H9 (cell line): Measurements from ENCODE around the gene TNIK. TPM values are rescaled to one million over a fixed set of nuclear protein-coding genes. Genes with fewer than 3 reads are reported as not detected.

Source experiments
- DNase-seq: peaks from one replicate; pipeline ENCODE4 v3.0.0-alpha.2; 2017
- H2AFZ ChIP-seq: one replicate; pipeline ENCODE4 v1.6.1; 2013; ENCODE audit warnings: mild to moderate bottlenecking, low read length, control low read depth, moderate library complexity
- H2AK5ac ChIP-seq: 2 replicates; pipeline ENCODE4 v1.6.1; 2013; ENCODE audit warnings: low read length, control low read depth, mixed read lengths; ENCODE audit not compliant: insufficient read length
- H2BK120ac ChIP-seq: one replicate; pipeline ENCODE4 v1.6.1; 2013; ENCODE audit warnings: low read depth, mild to moderate bottlenecking, low read length, control low read depth, inconsistent platforms; ENCODE audit not compliant: poor library complexity, severe bottlenecking
- H2BK12ac ChIP-seq: 2 replicates; pipeline ENCODE4 v1.6.1; 2013; ENCODE audit warnings: low read length, control low read depth, mixed read lengths, low read depth; ENCODE audit not compliant: insufficient read length
- H2BK15ac ChIP-seq: 2 replicates; pipeline ENCODE4 v1.6.1; 2013; ENCODE audit warnings: low read depth, low read length, control low read depth
- H2BK20ac ChIP-seq: one replicate; pipeline ENCODE4 v1.6.1; 2013; ENCODE audit warnings: low read depth, mild to moderate bottlenecking, low read length, control low read depth, inconsistent platforms; ENCODE audit not compliant: poor library complexity, severe bottlenecking
- H2BK5ac ChIP-seq: 2 replicates; pipeline ENCODE4 v1.6.1; 2013; ENCODE audit warnings: low read length, control low read depth, mixed read lengths; ENCODE audit not compliant: insufficient read length
- H3K14ac ChIP-seq: 2 replicates; pipeline ENCODE4 v1.6.1; 2013; ENCODE audit warnings: low read length, control low read depth; ENCODE audit not compliant: insufficient read depth
- H3K18ac ChIP-seq: 2 replicates; pipeline ENCODE4 v1.6.1; 2013; ENCODE audit warnings: low read depth, mild to moderate bottlenecking, mixed read lengths, low read length, control low read depth; ENCODE audit not compliant: insufficient read length
- H3K23ac ChIP-seq: 2 replicates; pipeline ENCODE4 v1.6.1; 2013; ENCODE audit warnings: low read length, control low read depth, mixed read lengths, low read depth; ENCODE audit not compliant: insufficient read length
- H3K23me2 ChIP-seq: 2 replicates; pipeline ENCODE4 v1.6.1; 2013; ENCODE audit warnings: low read depth, mild to moderate bottlenecking, mixed read lengths, low read length, control low read depth; ENCODE audit not compliant: insufficient read length, poor library complexity, severe bottlenecking
- H3K27ac ChIP-seq: 2 replicates; pipeline ENCODE4 v1.5.1; 2013; ENCODE audit warnings: low read length, control low read depth, mixed read lengths, low read depth; ENCODE audit not compliant: insufficient read length
- H3K27me3 ChIP-seq: 2 replicates; pipeline ENCODE4 v1.6.1; 2013; ENCODE audit warnings: low read length, control low read depth, inconsistent platforms; ENCODE audit not compliant: insufficient read depth
- H3K4ac ChIP-seq: 2 replicates; pipeline ENCODE4 v1.6.1; 2013; ENCODE audit warnings: low read depth, mild to moderate bottlenecking, control low read depth, inconsistent platforms, low read length, moderate library complexity
- H3K4me1 ChIP-seq: 2 replicates; pipeline ENCODE4 v1.6.1; 2013; ENCODE audit warnings: low read length, control low read depth, inconsistent platforms; ENCODE audit not compliant: insufficient read depth
- H3K4me2 ChIP-seq: 2 replicates; pipeline ENCODE4 v1.6.1; 2013; ENCODE audit warnings: low read length, control low read depth, mixed read lengths; ENCODE audit not compliant: insufficient read length, insufficient read depth
- H3K56ac ChIP-seq: 2 replicates; pipeline ENCODE4 v1.6.1; 2013; ENCODE audit warnings: low read depth, mild to moderate bottlenecking, mixed read lengths, low read length, control low read depth; ENCODE audit not compliant: insufficient read length
- H3K79me1 ChIP-seq: 2 replicates; pipeline ENCODE4 v1.6.1; 2013; ENCODE audit warnings: low read depth, mild to moderate bottlenecking, moderate library complexity, low read length, control low read depth, inconsistent platforms; ENCODE audit not compliant: insufficient read depth, poor library complexity, severe bottlenecking
- H3K79me2 ChIP-seq: 2 replicates; pipeline ENCODE4 v1.6.1; 2013; ENCODE audit warnings: low read length, control low read depth, inconsistent platforms; ENCODE audit not compliant: insufficient read depth
- H3K9ac ChIP-seq: 2 replicates; pipeline ENCODE4 v1.6.1; 2013; ENCODE audit warnings: low read length, control low read depth, mixed read lengths; ENCODE audit not compliant: insufficient read length; ENCODE audit errors: extremely low read depth
- H3K9me3 ChIP-seq: one replicate; pipeline ENCODE4 v1.6.1; 2013; ENCODE audit warnings: low read depth, low read length, inconsistent platforms; ENCODE audit not compliant: control insufficient read depth
- H3T11ph ChIP-seq: one replicate; pipeline ENCODE4 v1.6.1; 2013; ENCODE audit warnings: mild to moderate bottlenecking, low read length, control low read depth, inconsistent platforms
- H4K20me1 ChIP-seq: one replicate; pipeline ENCODE4 v1.6.1; 2013; ENCODE audit not compliant: control insufficient read depth, insufficient read length, insufficient read depth
- H4K5ac ChIP-seq: 2 replicates; pipeline ENCODE4 v1.6.1; 2013; ENCODE audit warnings: low read depth, mild to moderate bottlenecking, mixed read lengths, low read length, control low read depth; ENCODE audit not compliant: insufficient read length
- H4K8ac ChIP-seq: replicated peaks from 2 replicates; pipeline ENCODE4 v1.6.1; 2013; ENCODE audit warnings: low read length, control low read depth, mixed read lengths, low read depth; ENCODE audit not compliant: insufficient read length
- H4K91ac ChIP-seq: 2 replicates; pipeline ENCODE4 v1.6.1; 2013; ENCODE audit warnings: low read depth, mild to moderate bottlenecking, moderate library complexity, mixed read lengths, low read length, control low read depth; ENCODE audit not compliant: insufficient read length
- H3K27ac Mint-ChIP-seq, 3 experiments: 2 replicates in 2 of 3; 3 replicates in 1 of 3; pipeline ENCODE4 v1.8.0; 2020 to 2021; ENCODE audit warnings: mixed read lengths in 3 of 3, mild to moderate bottlenecking in 1 of 3, moderate library complexity in 1 of 3
- H3K27me3 Mint-ChIP-seq: 2 replicates; pipeline ENCODE4 v1.8.0; 2021; ENCODE audit warnings: low read depth, mild to moderate bottlenecking, moderate library complexity, mixed read lengths
- H3K36me3 Mint-ChIP-seq, 3 experiments: 2 replicates in 2 of 3; 3 replicates in 1 of 3; pipeline ENCODE4 v1.8.0; 2020 to 2021; ENCODE audit warnings: low read depth in 3 of 3, mixed read lengths in 3 of 3; ENCODE audit not compliant: insufficient read depth in 1 of 3
- H3K4me1 Mint-ChIP-seq, 2 experiments: 2 replicates each; pipeline ENCODE4 v1.8.0; 2020; ENCODE audit warnings: mixed read lengths in 2 of 2
- H3K4me3 Mint-ChIP-seq, 2 experiments: 2 replicates in 1 of 2; 3 replicates in 1 of 2; pipeline ENCODE4 v1.8.0; 2020 to 2021; ENCODE audit warnings: mild to moderate bottlenecking in 2 of 2, mixed read lengths in 2 of 2, moderate library complexity in 1 of 2
- H3K9me3 Mint-ChIP-seq, 2 experiments: 2 replicates in 1 of 2; 3 replicates in 1 of 2; pipeline ENCODE4 v1.8.0; 2020; ENCODE audit warnings: mild to moderate bottlenecking in 2 of 2, mixed read lengths in 2 of 2, moderate library complexity in 1 of 2
- WGBS: extraction: QIAGEN DNeasy Blood & Tissue Kit; methylation state at CpG from one replicate; pipeline ENCODE4 v1.1.7; 2013; ENCODE audit warnings: missing lambda C conversion rate, low lambda C conversion rate, mixed read lengths; ENCODE audit not compliant: insufficient read length; ENCODE audit errors: extremely low coverage; 5-methylcytosine and 5-hydroxymethylcytosine counted together
- total RNA-seq: library from RNA; stranded (reverse); gene quantifications from 2 replicates; pipeline ENCODE4 v1.2.1, GENCODE V29; 2021
- TF ChIP-seq, protein P1 (sequence below): fragments of 200-600 bp; sonication (generic); conservative IDR thresholded peaks from 3 replicates; pipeline ENCODE4 v1.8.0; 2021; ENCODE audit warnings: antibody characterized with exemption, mild to moderate bottlenecking

Gene TNIK
- total RNA-seq, 1 experiment from 2014 or later: 15.9 TPM

DNA sequence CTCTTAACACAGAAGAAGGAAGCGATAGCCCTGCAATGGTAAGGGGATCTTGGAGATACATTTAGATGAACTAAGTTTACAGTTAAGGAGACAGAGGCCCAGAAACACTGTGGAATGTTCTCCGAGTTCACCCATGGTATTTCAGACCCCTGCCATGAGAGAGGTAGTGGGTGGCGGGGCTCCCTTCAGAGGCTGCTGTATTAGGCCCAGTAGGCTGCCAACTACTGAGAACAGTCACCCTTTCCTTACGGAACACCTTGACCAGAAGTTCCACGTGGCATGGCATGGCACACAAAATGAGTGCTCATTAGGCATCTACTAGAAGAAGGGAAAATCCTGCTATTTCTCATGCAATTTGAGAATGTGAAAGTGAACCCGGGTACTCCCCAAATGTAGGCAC lies 195.4 kb downstream of the TNIK start:
- no peaks in the 10 kb centered on the region for H3K27me3 ChIP-seq
- H3K36me3 Mint-ChIP-seq: no peaks in the 10 kb centered on the region
- H4K5ac ChIP-seq: no peak overlapping the region
- H3K18ac ChIP-seq: no peak overlapping the region
- no peaks in the 10 kb centered on the region for H3K23me2 ChIP-seq
- H2AFZ ChIP-seq: no peak overlapping the region
- H3K79me1 ChIP-seq: no peaks in the 10 kb centered on the region
- no peak overlapping the region for H3K14ac ChIP-seq
- no peak overlapping the region for H2BK20ac ChIP-seq
- no peak overlapping the region for H2BK12ac ChIP-seq
- H3K27ac ChIP-seq: no peak overlapping the region
- H3K23ac ChIP-seq: no peak overlapping the region
- H3K79me2 ChIP-seq: peaks cover 3% of the 10 kb centered on the region; the same call in 1 of the 2 replicates
- H3K27me3 Mint-ChIP-seq: no peaks in the 10 kb centered on the region
- DNase-seq: no peak
- H3K9me3 ChIP-seq: no peaks in the 10 kb centered on the region
- H2BK15ac ChIP-seq: no peak overlapping the region
- H3K4ac ChIP-seq: no peak overlapping the region
- no peak overlapping the region for H3K9ac ChIP-seq
- H3K4me3 Mint-ChIP-seq: no peak overlapping the region
- no peak overlapping the region for H2BK5ac ChIP-seq
- peaks cover 13% of the 10 kb centered on the region; the same call in 1 of the 2 replicates for H3K4me1 ChIP-seq
- TF ChIP-seq, protein P1, sequence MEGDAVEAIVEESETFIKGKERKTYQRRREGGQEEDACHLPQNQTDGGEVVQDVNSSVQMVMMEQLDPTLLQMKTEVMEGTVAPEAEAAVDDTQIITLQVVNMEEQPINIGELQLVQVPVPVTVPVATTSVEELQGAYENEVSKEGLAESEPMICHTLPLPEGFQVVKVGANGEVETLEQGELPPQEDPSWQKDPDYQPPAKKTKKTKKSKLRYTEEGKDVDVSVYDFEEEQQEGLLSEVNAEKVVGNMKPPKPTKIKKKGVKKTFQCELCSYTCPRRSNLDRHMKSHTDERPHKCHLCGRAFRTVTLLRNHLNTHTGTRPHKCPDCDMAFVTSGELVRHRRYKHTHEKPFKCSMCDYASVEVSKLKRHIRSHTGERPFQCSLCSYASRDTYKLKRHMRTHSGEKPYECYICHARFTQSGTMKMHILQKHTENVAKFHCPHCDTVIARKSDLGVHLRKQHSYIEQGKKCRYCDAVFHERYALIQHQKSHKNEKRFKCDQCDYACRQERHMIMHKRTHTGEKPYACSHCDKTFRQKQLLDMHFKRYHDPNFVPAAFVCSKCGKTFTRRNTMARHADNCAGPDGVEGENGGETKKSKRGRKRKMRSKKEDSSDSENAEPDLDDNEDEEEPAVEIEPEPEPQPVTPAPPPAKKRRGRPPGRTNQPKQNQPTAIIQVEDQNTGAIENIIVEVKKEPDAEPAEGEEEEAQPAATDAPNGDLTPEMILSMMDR: no peak
- H4K8ac ChIP-seq: no peak overlapping the region
- no peak overlapping the region for H2BK120ac ChIP-seq
- WGBS: no CpG with 5 or more reads among the region's 6 CpGs
- no peak overlapping the region for H2AK5ac ChIP-seq
- H3K27ac Mint-ChIP-seq: no peak overlapping the region
- no peak overlapping the region for H4K91ac ChIP-seq
- no peak overlapping the region for H3T11ph ChIP-seq
- H3K56ac ChIP-seq: no peak overlapping the region
- peaks cover 25 to 27% of the 10 kb centered on the region in 2 experiments for H3K4me1 Mint-ChIP-seq
- H4K20me1 ChIP-seq: no peaks in the 10 kb centered on the region
- H3K9me3 Mint-ChIP-seq: no peaks in the 10 kb centered on the region
- H3K4me2 ChIP-seq: no peak overlapping the region
